GM23338 (cell line): ENCODE measurements around the gene PIF1.

Experiments
- EZH2 ChIP-seq: fragments of 200-600 bp; sonication (generic); IDR thresholded peaks from one replicate; pipeline ENCODE4 v1.8.0; 2017; ENCODE audit warnings: antibody characterized with exemption, mild to moderate bottlenecking, low read depth; ENCODE audit not compliant: unreplicated experiment
- EZH2phosphoT487 ChIP-seq: fragments of 200-600 bp; sonication (generic); IDR thresholded peaks from one replicate; pipeline ENCODE4 v1.8.1; 2018; ENCODE audit warnings: antibody characterized with exemption; ENCODE audit not compliant: unreplicated experiment
- TF ChIP-seq, protein P1 (sequence below), 2 experiments: fragments of 200-600 bp in 1 of 2; sonication (generic) in 1 of 2; conservative IDR thresholded peaks; 2 replicates each; pipeline versions ENCODE4 v1.5.1 to v1.6.1; 2016 to 2017; ENCODE audit warnings: antibody characterized with exemption in 2 of 2, low read depth in 2 of 2, mild to moderate bottlenecking in 2 of 2, moderate library complexity in 1 of 2

DNA sequence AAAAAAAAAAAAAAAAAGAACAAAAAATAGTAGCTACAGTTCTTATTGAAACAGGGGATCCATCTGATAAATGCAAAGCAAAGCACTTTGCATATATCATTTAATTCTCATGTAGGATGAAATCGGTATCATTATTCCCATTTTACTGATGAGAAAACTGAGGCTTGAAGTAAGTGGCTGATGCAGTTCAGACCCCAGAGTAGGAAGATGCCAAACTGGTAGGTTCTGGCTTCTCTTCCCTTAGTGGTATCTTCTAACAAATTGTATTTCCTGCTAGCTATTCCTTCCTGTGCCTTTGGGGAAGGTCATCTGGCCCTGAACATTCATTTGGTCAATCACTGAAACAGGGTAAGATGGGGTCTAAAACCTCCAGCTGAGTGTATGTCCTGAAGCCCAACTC, 21.9 kb downstream of the PIF1 start:
- TF ChIP-seq EZH2phosphoT487: no peak
- TF ChIP-seq, protein P1, sequence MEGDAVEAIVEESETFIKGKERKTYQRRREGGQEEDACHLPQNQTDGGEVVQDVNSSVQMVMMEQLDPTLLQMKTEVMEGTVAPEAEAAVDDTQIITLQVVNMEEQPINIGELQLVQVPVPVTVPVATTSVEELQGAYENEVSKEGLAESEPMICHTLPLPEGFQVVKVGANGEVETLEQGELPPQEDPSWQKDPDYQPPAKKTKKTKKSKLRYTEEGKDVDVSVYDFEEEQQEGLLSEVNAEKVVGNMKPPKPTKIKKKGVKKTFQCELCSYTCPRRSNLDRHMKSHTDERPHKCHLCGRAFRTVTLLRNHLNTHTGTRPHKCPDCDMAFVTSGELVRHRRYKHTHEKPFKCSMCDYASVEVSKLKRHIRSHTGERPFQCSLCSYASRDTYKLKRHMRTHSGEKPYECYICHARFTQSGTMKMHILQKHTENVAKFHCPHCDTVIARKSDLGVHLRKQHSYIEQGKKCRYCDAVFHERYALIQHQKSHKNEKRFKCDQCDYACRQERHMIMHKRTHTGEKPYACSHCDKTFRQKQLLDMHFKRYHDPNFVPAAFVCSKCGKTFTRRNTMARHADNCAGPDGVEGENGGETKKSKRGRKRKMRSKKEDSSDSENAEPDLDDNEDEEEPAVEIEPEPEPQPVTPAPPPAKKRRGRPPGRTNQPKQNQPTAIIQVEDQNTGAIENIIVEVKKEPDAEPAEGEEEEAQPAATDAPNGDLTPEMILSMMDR (conservative IDR thresholded peaks at IDR 0.05; ENCODE audit: low read depth in 2 of 2): no peak
- no peak for TF ChIP-seq EZH2
